ENCODE results near the gene METTL15. TPM values are rescaled to one million over a fixed set of nuclear protein-coding genes. Genes with fewer than 3 reads are reported as not detected.
"Not testable (repeated sequence)": the region's sequence is repeated elsewhere in the genome, so short reads cannot be mapped to it uniquely, and the experiment has no call there.

The METTL15 gene
- total RNA-seq, 1 donor from 2014 or later: 16.2 TPM

GRCh38 chr11:28323621-28324020 is 215.4 kb downstream of the METTL15 start:
- TF ChIP-seq CTCF (conservative IDR thresholded peaks at IDR 0.05): no peak
- Mint-ChIP-seq H3K36me3 (ENCODE audit: low read depth) (peaks cover 8% of the 10 kb centered on the region), H3K4me1 (peaks cover 10% of the 10 kb centered on the region), H3K9me3 (peaks cover 5% of the 10 kb centered on the region), H3K27ac (ENCODE audit: unreplicated experiment) (peak overlapping the region; percentile 29), H3K4me3 (no peak overlapping the region), H3K27me3 (ENCODE audit: low read depth) (no peaks in the 10 kb centered on the region)
- no peak for DNase-seq (ENCODE audit: low read depth, low spot score)

DNA sequence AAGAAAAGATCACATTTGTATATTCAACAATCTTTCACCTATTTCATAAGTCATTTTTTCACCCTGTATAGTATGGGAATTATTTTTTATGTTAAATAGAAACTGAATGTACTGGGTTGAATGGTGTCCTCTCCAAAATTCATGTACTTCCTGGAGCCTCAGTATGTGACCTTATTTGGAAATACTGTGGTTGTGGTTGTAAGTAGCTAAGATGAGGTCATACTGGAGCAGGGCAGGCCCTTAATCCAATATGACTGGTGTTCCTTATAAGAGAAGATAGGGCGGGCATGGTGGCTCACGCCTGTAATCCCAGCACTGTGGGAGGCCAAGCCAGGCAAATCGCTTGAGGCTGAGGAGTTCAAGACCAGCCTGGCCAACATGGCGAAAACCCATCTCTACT is 224.2 kb downstream of the METTL15 start:
- H3K4me3 Mint-ChIP-seq; H3K27ac Mint-ChIP-seq (ENCODE audit: unreplicated experiment); H3K9me3 Mint-ChIP-seq; DNase-seq (ENCODE audit: low read depth, low spot score); H3K27me3 Mint-ChIP-seq (ENCODE audit: low read depth); H3K4me1 Mint-ChIP-seq: not testable (repeated sequence)
- peaks cover 10% of the 10 kb centered on the region for H3K36me3 Mint-ChIP-seq (ENCODE audit: low read depth)

GRCh38 chr11:28337701-28338100 is 229.5 kb downstream of the METTL15 start:
- Mint-ChIP-seq H3K36me3 (ENCODE audit: low read depth) (peaks cover 20% of the 10 kb centered on the region), H3K4me3 (no peak overlapping the region), H3K4me1 (no peaks in the 10 kb centered on the region), H3K27me3 (ENCODE audit: low read depth) (no peaks in the 10 kb centered on the region), H3K27ac (ENCODE audit: unreplicated experiment) (no peak overlapping the region), H3K9me3 (peaks cover 23% of the 10 kb centered on the region)
- TF ChIP-seq CTCF (conservative IDR thresholded peaks at IDR 0.05): no peak
- DNase-seq (ENCODE audit: low read depth, low spot score): no peak

GRCh38 chr11:28338371-28338770 is 230.2 kb downstream of the METTL15 start:
- H3K27me3 Mint-ChIP-seq (ENCODE audit: low read depth): no peaks in the 10 kb centered on the region
- DNase-seq (ENCODE audit: low read depth, low spot score): no peak
- H3K36me3 Mint-ChIP-seq (ENCODE audit: low read depth): peaks cover 20% of the 10 kb centered on the region
- H3K4me1 Mint-ChIP-seq: peaks cover 2% of the 10 kb centered on the region
- H3K27ac Mint-ChIP-seq (ENCODE audit: unreplicated experiment): no peak overlapping the region
- peaks cover 23% of the 10 kb centered on the region for H3K9me3 Mint-ChIP-seq
- H3K4me3 Mint-ChIP-seq: no peak overlapping the region
- no peak for TF ChIP-seq CTCF (conservative IDR thresholded peaks at IDR 0.05)

GRCh38 chr11:28339488-28339887 is 231.3 kb downstream of the METTL15 start:
- H3K27me3 Mint-ChIP-seq (ENCODE audit: low read depth): no peaks in the 10 kb centered on the region
- no peak for DNase-seq (ENCODE audit: low read depth, low spot score)
- TF ChIP-seq CTCF (conservative IDR thresholded peaks at IDR 0.05): no peak
- H3K4me1 Mint-ChIP-seq: peaks cover 6% of the 10 kb centered on the region
- no peak overlapping the region for H3K4me3 Mint-ChIP-seq
- H3K27ac Mint-ChIP-seq (ENCODE audit: unreplicated experiment): no peak overlapping the region
- peaks cover 20% of the 10 kb centered on the region for H3K36me3 Mint-ChIP-seq (ENCODE audit: low read depth)
- peaks cover 23% of the 10 kb centered on the region for H3K9me3 Mint-ChIP-seq

DNA sequence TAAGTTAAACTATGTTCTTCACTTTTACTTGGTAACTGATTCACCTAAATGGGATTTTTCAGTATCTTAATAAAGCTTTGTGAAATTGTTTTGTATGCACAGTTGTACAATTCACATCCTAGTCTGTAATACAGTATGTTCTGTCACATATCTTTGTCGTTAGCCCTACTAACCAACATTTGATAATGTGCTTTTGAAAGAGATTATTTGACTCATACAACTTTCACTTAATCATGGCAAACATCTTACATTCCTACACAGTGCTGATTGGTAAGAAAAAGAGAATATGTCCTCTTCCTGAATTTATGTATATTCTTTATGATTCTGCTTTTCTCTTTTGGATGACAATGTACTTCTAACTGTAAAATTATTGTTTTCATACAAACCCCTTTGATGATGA is 234.5 kb downstream of the METTL15 start:
- Mint-ChIP-seq H3K36me3 (ENCODE audit: low read depth) (peaks cover 20% of the 10 kb centered on the region), H3K4me3 (no peak overlapping the region), H3K9me3 (peaks cover 23% of the 10 kb centered on the region), H3K27me3 (ENCODE audit: low read depth) (no peaks in the 10 kb centered on the region), H3K4me1 (peaks cover 6% of the 10 kb centered on the region), H3K27ac (ENCODE audit: unreplicated experiment) (no peak overlapping the region)
- no peak for DNase-seq (ENCODE audit: low read depth, low spot score)
- no peak for TF ChIP-seq CTCF (conservative IDR thresholded peaks at IDR 0.05)

Measured in neural crest cell (in vitro differentiated cells).